ENCODE results near the gene TNFRSF13B. TPM values are rescaled to one million over a fixed set of nuclear protein-coding genes. Genes with fewer than 3 reads are reported as not detected.

Gene TNFRSF13B
- total and polyA plus RNA-seq, 10 of the 15 experiments (the other 5 are each of a cell fraction or from before 2014, with no cell fraction given): 15.5 to 231 (median 119) TPM

DNA sequence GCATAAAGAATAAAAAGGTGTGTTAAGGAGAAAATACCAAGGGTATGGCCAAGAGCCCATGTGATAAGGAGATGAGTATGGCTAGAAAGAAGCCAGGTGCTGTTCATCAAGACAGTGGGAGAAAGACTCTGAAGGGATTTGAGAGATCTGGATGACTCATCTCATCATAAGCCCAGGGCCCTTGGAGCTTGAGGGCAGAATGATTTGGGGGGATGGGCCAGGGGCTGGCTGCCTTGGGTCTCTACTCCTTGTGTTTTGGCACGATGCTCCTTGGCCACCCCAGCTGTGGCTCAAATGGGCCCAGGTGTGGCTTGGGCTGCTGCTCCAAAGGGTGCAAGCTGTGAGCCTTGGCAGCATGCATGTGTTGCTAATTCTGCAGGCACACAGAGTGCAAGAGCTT is 14.5 kb upstream of the TNFRSF13B start:
- DNase-seq (ENCODE audit: low read depth, low spot score) (no peak), ATAC-seq (no peak), FAIRE-seq (no peak)
- intact Hi-C loops (cut with micrococcal nuclease; ENCODE audit: unreplicated experiment) (loop anchor here (10.0 kb wide), 1 partner anchor 848 kb away; the partner anchor contains the start of gene SREBF1), in situ Hi-C loops (cut with MboI) (loop anchor here (10.0 to 25.0 kb wide), 2 partner anchors 572 to 1926 kb away; partner anchors contain the start of gene TRPV2)
- H3K36me3 ChIP-seq (ENCODE audit: control insufficient read depth in 2 of 2, insufficient read depth in 2 of 2, low read length in 1 of 2): no peaks in the 10 kb centered on the region; a peak in 1 of 4 replicates
- no peak overlapping the region for H2AFZ ChIP-seq (ENCODE audit: control insufficient read depth, low read depth, low read length)
- peak overlapping the region; percentile 96 for H3K27ac ChIP-seq (ENCODE audit: control insufficient read depth, insufficient read depth)
- ChIA-PET SMC1A (ENCODE audit: uncharacterized antibody, unreplicated experiment) (interaction anchor here (0.6 to 21.7 kb wide), 3 partner anchors 14 to 65 kb away, joined by 3 to 812 read pairs (median 5); partner anchors contain the start of gene TNFRSF13B), POLR2A (interaction anchor here (21.9 kb wide), 1 partner anchor 15 kb away, joined by 656 read pairs; the partner anchor contains the start of gene TNFRSF13B), CTCF (interaction anchor here (1.2 to 11.9 kb wide), 2 partner anchors 15 to 71 kb away, joined by 4 to 361 read pairs; partner anchors contain the start of gene TNFRSF13B), RAD21 (ENCODE audit: unreplicated experiment) (interaction anchor here (22.6 kb wide), 1 partner anchor 19 kb away, joined by 913 read pairs; the partner anchor contains the start of gene TNFRSF13B)
- H3K9me3 ChIP-seq (replicated peaks; ENCODE audit: control insufficient read depth, insufficient read depth, low read length): no peaks in the 10 kb centered on the region
- H3K79me2 ChIP-seq (ENCODE audit: control insufficient read depth, insufficient read depth, low read length): peaks cover 18% of the 10 kb centered on the region
- H4K20me1 ChIP-seq (ENCODE audit: control insufficient read depth, insufficient read depth): no peaks in the 10 kb centered on the region
- no TSS peak for BruUV-seq (replicated peaks)
- peaks cover 70% of the 10 kb centered on the region for H3K4me1 ChIP-seq (ENCODE audit: control insufficient read depth, insufficient read depth, low read length)
- WGBS (ENCODE audit: insufficient coverage, insufficient replicate concordance, low lambda C conversion rate, missing lambda C conversion rate): 31% methylated on average over 1 of the region's 1 CpG
- peak overlapping the region; percentile 35; the same call in 1 of the 2 replicates for H3K4me2 ChIP-seq (ENCODE audit: control insufficient read depth, insufficient read depth)
- H3K9ac ChIP-seq (ENCODE audit: control insufficient read depth, insufficient read depth, low read length): peak overlapping the region; percentile 20; the same call in 1 of the 2 replicates
- H3K27me3 ChIP-seq (replicated peaks in 1 of 2; ENCODE audit: control insufficient read depth in 2 of 2, insufficient read depth in 2 of 2, low read length in 1 of 2): no peaks in the 10 kb centered on the region
- H3K4me3 ChIP-seq: no peak overlapping the region
- TF ChIP-seq SMAD5 (IDR thresholded peaks at IDR 0.05; ENCODE audit: low read depth) (no peak), HCFC1 (IDR thresholded peaks at IDR 0.05; ENCODE audit: low read length) (no peak), PRDM15 (CRISPR knock-in tag; IDR thresholded peaks at IDR 0.05) (no peak), POU2F2 (IDR thresholded peaks at IDR 0.05; ENCODE audit: borderline replicate concordance, low read depth, low read length) (no peak), STAT1 (conservative IDR thresholded peaks at IDR 0.05) (no peak), ZNF217 (IDR thresholded peaks at IDR 0.05) (no peak)
- TF ChIP-seq, protein P1, sequence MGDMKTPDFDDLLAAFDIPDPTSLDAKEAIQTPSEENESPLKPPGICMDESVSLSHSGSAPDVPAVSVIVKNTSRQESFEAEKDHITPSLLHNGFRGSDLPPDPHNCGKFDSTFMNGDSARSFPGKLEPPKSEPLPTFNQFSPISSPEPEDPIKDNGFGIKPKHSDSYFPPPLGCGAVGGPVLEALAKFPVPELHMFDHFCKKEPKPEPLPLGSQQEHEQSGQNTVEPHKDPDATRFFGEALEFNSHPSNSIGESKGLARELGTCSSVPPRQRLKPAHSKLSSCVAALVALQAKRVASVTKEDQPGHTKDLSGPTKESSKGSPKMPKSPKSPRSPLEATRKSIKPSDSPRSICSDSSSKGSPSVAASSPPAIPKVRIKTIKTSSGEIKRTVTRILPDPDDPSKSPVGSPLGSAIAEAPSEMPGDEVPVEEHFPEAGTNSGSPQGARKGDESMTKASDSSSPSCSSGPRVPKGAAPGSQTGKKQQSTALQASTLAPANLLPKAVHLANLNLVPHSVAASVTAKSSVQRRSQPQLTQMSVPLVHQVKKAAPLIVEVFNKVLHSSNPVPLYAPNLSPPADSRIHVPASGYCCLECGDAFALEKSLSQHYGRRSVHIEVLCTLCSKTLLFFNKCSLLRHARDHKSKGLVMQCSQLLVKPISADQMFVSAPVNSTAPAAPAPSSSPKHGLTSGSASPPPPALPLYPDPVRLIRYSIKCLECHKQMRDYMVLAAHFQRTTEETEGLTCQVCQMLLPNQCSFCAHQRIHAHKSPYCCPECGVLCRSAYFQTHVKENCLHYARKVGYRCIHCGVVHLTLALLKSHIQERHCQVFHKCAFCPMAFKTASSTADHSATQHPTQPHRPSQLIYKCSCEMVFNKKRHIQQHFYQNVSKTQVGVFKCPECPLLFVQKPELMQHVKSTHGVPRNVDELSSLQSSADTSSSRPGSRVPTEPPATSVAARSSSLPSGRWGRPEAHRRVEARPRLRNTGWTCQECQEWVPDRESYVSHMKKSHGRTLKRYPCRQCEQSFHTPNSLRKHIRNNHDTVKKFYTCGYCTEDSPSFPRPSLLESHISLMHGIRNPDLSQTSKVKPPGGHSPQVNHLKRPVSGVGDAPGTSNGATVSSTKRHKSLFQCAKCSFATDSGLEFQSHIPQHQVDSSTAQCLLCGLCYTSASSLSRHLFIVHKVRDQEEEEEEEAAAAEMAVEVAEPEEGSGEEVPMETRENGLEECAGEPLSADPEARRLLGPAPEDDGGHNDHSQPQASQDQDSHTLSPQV (IDR thresholded peaks at IDR 0.05): no peak
- TF ChIP-seq, protein P2, sequence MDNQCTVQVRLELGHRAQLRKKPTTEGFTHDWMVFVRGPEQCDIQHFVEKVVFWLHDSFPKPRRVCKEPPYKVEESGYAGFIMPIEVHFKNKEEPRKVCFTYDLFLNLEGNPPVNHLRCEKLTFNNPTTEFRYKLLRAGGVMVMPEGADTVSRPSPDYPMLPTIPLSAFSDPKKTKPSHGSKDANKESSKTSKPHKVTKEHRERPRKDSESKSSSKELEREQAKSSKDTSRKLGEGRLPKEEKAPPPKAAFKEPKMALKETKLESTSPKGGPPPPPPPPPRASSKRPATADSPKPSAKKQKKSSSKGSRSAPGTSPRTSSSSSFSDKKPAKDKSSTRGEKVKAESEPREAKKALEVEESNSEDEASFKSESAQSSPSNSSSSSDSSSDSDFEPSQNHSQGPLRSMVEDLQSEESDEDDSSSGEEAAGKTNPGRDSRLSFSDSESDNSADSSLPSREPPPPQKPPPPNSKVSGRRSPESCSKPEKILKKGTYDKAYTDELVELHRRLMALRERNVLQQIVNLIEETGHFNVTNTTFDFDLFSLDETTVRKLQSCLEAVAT (IDR thresholded peaks at IDR 0.05): no peak
